Measurements from ENCODE around the gene SUSD4.
"Not testable (repeated sequence)": the region's sequence is repeated elsewhere in the genome, so short reads cannot be mapped to it uniquely, and the experiment has no call there.

SUSD4 gene

GRCh38 chr1:223289621-223290020 lies 74.4 kb downstream of the SUSD4 start:
- H3K4me3 ChIP-seq (ENCODE audit: low read depth, low read length), result no peak overlapping the region
- no peak for TF ChIP-seq CTCF (IDR thresholded peaks at IDR 0.05; ENCODE audit: borderline replicate concordance, insufficient read depth, low read depth, low read length)

GRCh38 chr1:223288826-223289225 lies 75.2 kb downstream of the SUSD4 start:
- H3K4me3 ChIP-seq (ENCODE audit: low read depth, low read length), result no peak overlapping the region
- TF ChIP-seq CTCF (IDR thresholded peaks at IDR 0.05; ENCODE audit: borderline replicate concordance, insufficient read depth, low read depth, low read length), result no peak

- TF ChIP-seq CTCF (IDR thresholded peaks at IDR 0.05; ENCODE audit: borderline replicate concordance, insufficient read depth, low read depth, low read length), result no peak
- no peak overlapping the region for H3K4me3 ChIP-seq (ENCODE audit: low read depth, low read length)
Measured at GRCh38 chr1:223285452-223285851, 78.5 kb downstream of the SUSD4 start.

GRCh38 chr1:223283697-223284096 lies 80.3 kb downstream of the SUSD4 start:
- H3K4me3 ChIP-seq (ENCODE audit: low read depth, low read length), result not testable (repeated sequence)

DNA sequence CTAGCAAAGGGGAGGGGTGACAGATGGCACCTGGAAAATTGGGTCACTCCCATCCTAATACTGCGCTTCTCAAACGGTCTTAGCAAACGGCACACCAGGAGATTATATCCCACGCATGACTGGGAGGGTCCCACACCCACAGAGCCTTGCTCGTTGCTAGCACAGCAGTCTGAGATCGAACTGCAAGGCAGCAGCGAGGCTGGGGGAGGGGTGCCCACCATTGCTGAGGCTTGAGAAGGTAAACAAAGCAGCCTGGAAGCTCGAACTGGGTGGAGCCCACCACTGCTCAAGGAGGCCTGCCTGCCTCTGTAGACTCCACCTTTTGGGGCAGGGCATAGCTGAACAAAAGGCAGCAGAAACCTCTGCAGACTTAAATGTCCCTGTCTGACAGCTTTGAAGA lies 85.7 kb downstream of the SUSD4 start:
- H3K4me3 ChIP-seq (ENCODE audit: low read depth, low read length), result not testable (repeated sequence)

DNA sequence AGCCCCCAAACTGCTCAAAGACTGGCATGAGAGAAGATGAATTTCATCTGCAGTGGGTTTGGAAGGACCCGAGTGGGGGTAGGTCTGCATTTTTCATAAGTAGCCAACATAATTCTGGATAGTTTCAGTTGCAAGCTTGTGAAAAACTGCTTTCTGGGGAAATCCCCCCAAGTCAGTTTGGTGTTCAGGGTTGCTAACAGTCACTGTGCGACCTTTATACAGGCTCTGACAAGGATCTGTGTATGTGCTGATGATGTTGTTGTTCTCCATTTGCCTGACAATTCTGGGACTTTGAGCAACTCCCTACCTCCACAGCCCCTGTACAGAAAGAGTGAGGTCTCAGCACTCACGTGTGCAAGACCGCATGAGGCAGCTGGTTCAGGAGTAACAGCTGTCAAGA lies 87.9 kb downstream of the SUSD4 start:
- no peak overlapping the region for H3K4me3 ChIP-seq (ENCODE audit: low read depth, low read length)
- no peak for TF ChIP-seq CTCF (IDR thresholded peaks at IDR 0.05; ENCODE audit: borderline replicate concordance, insufficient read depth, low read depth, low read length)

- no peak for TF ChIP-seq CTCF (IDR thresholded peaks at IDR 0.05; ENCODE audit: borderline replicate concordance, insufficient read depth, low read depth, low read length)
- no peak overlapping the region for H3K4me3 ChIP-seq (ENCODE audit: low read depth, low read length)
Measured at GRCh38 chr1:223273511-223273910, 90.5 kb downstream of the SUSD4 start.

DNA sequence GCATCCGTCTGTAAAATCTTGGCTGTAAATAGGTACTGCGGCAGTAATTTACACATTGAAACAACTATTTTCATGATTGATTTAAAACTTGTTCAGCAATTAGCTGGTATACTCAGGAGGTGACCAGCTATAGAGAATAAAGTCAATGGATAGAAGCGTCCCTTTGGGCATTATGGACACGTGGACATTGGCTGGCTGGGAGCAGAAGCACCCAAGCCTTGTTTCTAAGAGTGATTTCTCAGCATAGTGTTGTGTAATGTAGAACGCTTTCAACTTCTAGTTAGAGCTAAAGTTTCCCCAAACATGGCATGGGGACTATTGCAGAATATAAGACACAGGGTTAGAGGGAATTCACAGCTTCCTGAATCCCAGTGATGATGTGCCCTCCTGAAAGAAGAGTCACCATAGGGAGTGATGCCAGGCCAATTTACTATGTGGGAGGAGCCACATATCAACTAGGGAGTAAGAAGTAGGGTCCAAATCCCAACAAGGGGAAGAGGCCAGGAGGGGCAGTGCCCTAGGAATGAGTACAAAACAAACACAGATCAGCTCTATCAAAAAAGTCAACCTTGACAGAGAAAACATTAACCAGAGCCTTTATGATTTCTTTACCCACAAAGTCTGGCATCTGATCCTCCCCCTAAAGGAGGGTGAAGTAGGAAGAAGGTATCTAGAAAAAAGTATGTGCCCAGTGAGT lies 92.7 kb downstream of the SUSD4 start:
- no peak for TF ChIP-seq CTCF (IDR thresholded peaks at IDR 0.05; ENCODE audit: borderline replicate concordance, insufficient read depth, low read depth, low read length)
- no peak overlapping the region for H3K4me3 ChIP-seq (ENCODE audit: low read depth, low read length)
